MG63 (cell line): ENCODE results near the gene FBXL16. TPM values are rescaled to one million over a fixed set of nuclear protein-coding genes. Genes with fewer than 3 reads are reported as not detected.
A peak's percentile ranks its signal among the peaks of the same experiment; 100 is the strongest.

ENCODE experiments used
- DNase-seq: peaks from one replicate; pipeline ENCODE4 v3.0.0-alpha.2; 2020
- H3K27me3 ChIP-seq: fragments of 250-450 bp; sonication (Bioruptor Pico); 2 replicates; pipeline ENCODE4 v1.5.1; 2020; ENCODE audit warnings: mild to moderate bottlenecking, moderate library complexity
- H3K36me3 ChIP-seq: fragments of 250-450 bp; sonication (Bioruptor Pico); 2 replicates; pipeline ENCODE4 v1.5.1; 2020; ENCODE audit warnings: mild to moderate bottlenecking, moderate library complexity
- H3K4me3 ChIP-seq: fragments of 250-450 bp; sonication (Bioruptor Pico); 2 replicates; pipeline ENCODE4 v1.5.1; 2020; ENCODE audit warnings: mild to moderate bottlenecking, moderate library complexity
- H3K9me3 ChIP-seq: fragments of 250-450 bp; sonication (Bioruptor Pico); 2 replicates; pipeline ENCODE4 v1.5.1; 2020; ENCODE audit warnings: mild to moderate bottlenecking, moderate library complexity
- total RNA-seq: library from RNA; depleted of rRNA; stranded (reverse); fragments of >200 nt; shearing (Covaris generic); gene quantifications from 2 replicates; pipeline ENCODE4 v1.2.3, GENCODE V29; 2014; ENCODE audit warnings: low replicate concordance

Gene FBXL16
- total RNA-seq, 1 experiment from 2014 or later = 0.16 TPM

- Histone ChIP-seq H3K9me3 (no peaks in the 10 kb centered on the region), H3K4me3 (peak overlapping the region; percentile 99), H3K36me3 (peaks cover 35% of the 10 kb centered on the region), H3K27me3 (no peaks in the 10 kb centered on the region)
- DNase-seq = no peak
Observed at GRCh38 chr16:739560-740458, 34.2 kb upstream of the FBXL16 start.

GRCh38 chr16:736936-737481 lies 31.4 kb upstream of the FBXL16 start:
- H3K4me3 ChIP-seq = no peak overlapping the region
- H3K9me3 ChIP-seq = no peaks in the 10 kb centered on the region
- H3K36me3 ChIP-seq = peaks cover 52% of the 10 kb centered on the region
- DNase-seq = no peak
- H3K27me3 ChIP-seq = no peaks in the 10 kb centered on the region

GRCh38 chr16:735982-736453 lies 30.4 kb upstream of the FBXL16 start:
- Histone ChIP-seq H3K36me3 (peaks cover 55% of the 10 kb centered on the region), H3K4me3 (no peak overlapping the region), H3K9me3 (no peaks in the 10 kb centered on the region), H3K27me3 (no peaks in the 10 kb centered on the region)
- DNase-seq = no peak

GRCh38 chr16:734981-735881 lies 29.6 kb upstream of the FBXL16 start:
- no peak for DNase-seq
- H3K27me3 ChIP-seq = no peaks in the 10 kb centered on the region
- no peaks in the 10 kb centered on the region for H3K9me3 ChIP-seq
- peaks cover 51% of the 10 kb centered on the region for H3K36me3 ChIP-seq
- no peak overlapping the region for H3K4me3 ChIP-seq

GRCh38 chr16:734208-734980 lies 28.8 kb upstream of the FBXL16 start:
- DNase-seq = no peak
- H3K27me3 ChIP-seq = no peaks in the 10 kb centered on the region
- no peaks in the 10 kb centered on the region for H3K9me3 ChIP-seq
- peaks cover 51% of the 10 kb centered on the region for H3K36me3 ChIP-seq
- no peak overlapping the region for H3K4me3 ChIP-seq

GRCh38 chr16:733382-734207 lies 28.0 kb upstream of the FBXL16 start:
- DNase-seq = no peak
- Histone ChIP-seq H3K9me3 (no peaks in the 10 kb centered on the region), H3K36me3 (peaks cover 44% of the 10 kb centered on the region), H3K27me3 (no peaks in the 10 kb centered on the region), H3K4me3 (no peak overlapping the region)

GRCh38 chr16:732936-733335 lies 27.3 kb upstream of the FBXL16 start:
- Histone ChIP-seq H3K27me3 (no peaks in the 10 kb centered on the region), H3K36me3 (peaks cover 41% of the 10 kb centered on the region), H3K9me3 (no peaks in the 10 kb centered on the region), H3K4me3 (no peak overlapping the region)
- no peak for DNase-seq

GRCh38 chr16:732332-732731 lies 26.7 kb upstream of the FBXL16 start:
- H3K27me3 ChIP-seq = no peaks in the 10 kb centered on the region
- no peak for DNase-seq
- H3K4me3 ChIP-seq = no peak overlapping the region
- H3K36me3 ChIP-seq = peaks cover 37% of the 10 kb centered on the region
- no peaks in the 10 kb centered on the region for H3K9me3 ChIP-seq

- Histone ChIP-seq H3K27me3 (peaks cover 2% of the 10 kb centered on the region; the same call in 1 of the 2 replicates), H3K9me3 (no peaks in the 10 kb centered on the region), H3K36me3 (peaks cover 25% of the 10 kb centered on the region), H3K4me3 (no peak overlapping the region)
- no peak for DNase-seq
Observed at GRCh38 chr16:730666-731509, 25.3 kb upstream of the FBXL16 start.

- Histone ChIP-seq H3K4me3 (no peak overlapping the region), H3K36me3 (peaks cover 19% of the 10 kb centered on the region), H3K9me3 (no peaks in the 10 kb centered on the region), H3K27me3 (peaks cover 2% of the 10 kb centered on the region; the same call in 1 of the 2 replicates)
- DNase-seq = no peak
Observed at GRCh38 chr16:729768-730665, 24.4 kb upstream of the FBXL16 start.

- Histone ChIP-seq H3K4me3 (no peak overlapping the region), H3K9me3 (no peaks in the 10 kb centered on the region), H3K27me3 (peaks cover 2% of the 10 kb centered on the region; the same call in 1 of the 2 replicates), H3K36me3 (peaks cover 19% of the 10 kb centered on the region)
- no peak for DNase-seq
Observed at GRCh38 chr16:728890-729744, 23.5 kb upstream of the FBXL16 start.

- H3K9me3 ChIP-seq = no peaks in the 10 kb centered on the region
- H3K27me3 ChIP-seq = peaks cover 2% of the 10 kb centered on the region; the same call in 1 of the 2 replicates
- peak overlapping the region; percentile 51 for H3K4me3 ChIP-seq
- peak; percentile 88 for DNase-seq
- peaks cover 11% of the 10 kb centered on the region for H3K36me3 ChIP-seq
Observed at GRCh38 chr16:728131-728889, 22.7 kb upstream of the FBXL16 start.
